IPS-18c (cell line): Measurements from ENCODE around the gene LEFTY1.
A peak's percentile ranks its signal among the peaks of the same experiment; 100 is the strongest.
"Not testable (repeated sequence)": the region's sequence is repeated elsewhere in the genome, so short reads cannot be mapped to it uniquely, and the experiment has no call there.

ENCODE experiments used
- H3K4me3 ChIP-seq: 2 replicates; pipeline ENCODE4 v1.7.0; 2013; ENCODE audit warnings: low read depth, mild to moderate bottlenecking, low read length, moderate library complexity; ENCODE audit not compliant: insufficient read depth
- H3K9me3 ChIP-seq: one replicate; pipeline ENCODE4 v1.6.1; 2013; ENCODE audit warnings: mild to moderate bottlenecking, low read length, moderate library complexity; ENCODE audit not compliant: control insufficient read depth, insufficient read depth

LEFTY1 gene

GRCh38 chr1:225896937-225897549 lies 8.1 kb upstream of the LEFTY1 start:
- Histone ChIP-seq H3K9me3 (no peaks in the 10 kb centered on the region), H3K4me3 (no peak overlapping the region)

GRCh38 chr1:225896494-225896893 lies 7.5 kb upstream of the LEFTY1 start:
- Histone ChIP-seq H3K9me3 (no peaks in the 10 kb centered on the region), H3K4me3 (no peak overlapping the region)

GRCh38 chr1:225892307-225892706 lies 3.4 kb upstream of the LEFTY1 start:
- H3K4me3 ChIP-seq = no peak overlapping the region
- no peaks in the 10 kb centered on the region for H3K9me3 ChIP-seq

DNA sequence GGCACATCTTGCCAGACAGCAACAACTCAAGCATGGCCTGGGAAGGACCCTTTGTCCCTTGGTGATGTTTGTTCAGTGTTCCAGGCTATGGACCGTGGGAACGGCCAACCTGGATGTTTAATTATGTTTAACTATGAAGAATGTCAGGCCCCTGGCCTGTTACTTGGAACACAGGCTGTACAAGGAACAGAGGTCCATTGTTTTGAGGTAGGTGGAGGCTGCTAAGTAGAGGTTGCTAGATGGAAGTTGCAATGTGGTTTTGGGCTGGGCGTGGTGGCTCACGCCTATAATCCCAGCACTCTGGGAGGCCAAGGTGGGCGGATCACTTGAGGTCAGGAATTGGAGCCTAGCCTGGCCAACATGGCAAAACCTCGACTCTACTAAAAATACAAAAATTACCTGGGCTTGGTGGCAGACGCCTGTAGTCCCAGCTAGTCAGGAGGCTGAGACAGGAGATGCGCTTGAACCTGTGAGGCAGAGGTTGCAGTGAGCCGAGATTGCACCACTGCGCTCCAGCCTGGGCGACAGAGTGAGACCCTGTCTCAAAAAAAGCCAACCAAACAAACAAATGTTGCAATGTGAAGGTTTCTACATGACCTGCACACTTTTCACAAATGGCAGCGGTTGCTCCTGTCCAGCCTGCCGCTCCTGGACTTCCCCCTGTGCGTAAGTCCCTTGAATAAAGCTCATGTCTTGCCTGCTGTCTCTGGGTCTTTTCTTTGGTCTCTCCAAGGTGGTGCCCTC lies 2.5 kb upstream of the LEFTY1 start:
- H3K9me3 ChIP-seq = no peaks in the 10 kb centered on the region
- H3K4me3 ChIP-seq = no peak overlapping the region

DNA sequence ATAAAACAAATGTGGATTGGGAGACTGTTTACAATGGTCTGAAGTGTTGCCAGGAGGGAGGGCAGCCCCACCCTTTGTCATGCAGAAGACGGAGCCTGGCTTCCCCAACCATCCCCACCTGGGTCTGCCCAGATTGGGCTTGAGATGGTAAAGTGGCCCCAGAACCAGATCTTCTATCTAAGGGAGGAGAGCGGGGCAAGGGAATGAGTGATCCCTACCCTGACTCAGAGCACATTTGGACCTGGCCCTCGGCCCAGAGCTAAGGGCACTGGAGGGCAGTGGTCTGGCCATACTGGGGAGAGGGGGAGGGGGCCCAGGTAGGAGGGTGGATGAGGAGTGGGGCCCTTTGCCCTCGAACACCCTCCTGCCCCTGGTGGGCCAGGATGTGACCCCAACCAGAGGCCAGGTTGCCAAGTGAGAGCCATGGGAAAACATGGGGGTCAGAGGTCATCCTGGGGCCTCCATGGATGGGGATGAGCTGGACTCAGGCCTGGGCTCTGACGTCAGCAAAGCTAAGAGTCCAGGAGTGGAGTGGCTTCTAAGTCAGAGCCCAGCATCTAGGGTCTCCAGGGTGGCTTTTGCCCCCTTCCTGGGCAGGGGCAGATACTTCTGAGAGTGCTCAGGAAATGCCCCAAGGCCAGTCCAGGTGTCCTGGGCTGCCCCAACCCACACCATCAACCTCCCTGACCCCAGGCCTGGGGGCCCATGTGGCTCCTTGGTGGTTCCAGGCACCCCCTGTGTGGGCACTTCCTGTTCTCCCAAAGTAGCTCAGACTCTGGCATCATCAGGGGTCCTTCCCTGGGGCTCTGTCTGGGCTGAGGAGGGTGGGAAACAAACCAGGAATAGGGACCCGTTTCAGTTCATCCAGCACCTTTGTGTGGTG lies 1.6 kb upstream of the LEFTY1 start:
- H3K4me3 ChIP-seq = no peak overlapping the region
- no peaks in the 10 kb centered on the region for H3K9me3 ChIP-seq

GRCh38 chr1:225889743-225890142 lies 797 bp upstream of the LEFTY1 start:
- Histone ChIP-seq H3K4me3 (no peak overlapping the region), H3K9me3 (no peaks in the 10 kb centered on the region)

- H3K9me3 ChIP-seq = peaks cover 2% of the 10 kb centered on the region
- H3K4me3 ChIP-seq = no peak overlapping the region
Observed at GRCh38 chr1:225888289-225888897, 553 bp downstream of the LEFTY1 start.

- not testable (repeated sequence) for H3K9me3 ChIP-seq, H3K4me3 ChIP-seq
Observed at GRCh38 chr1:225887554-225888288, 1.2 kb downstream of the LEFTY1 start.

- H3K4me3 ChIP-seq = no peak overlapping the region
- peaks cover 2% of the 10 kb centered on the region for H3K9me3 ChIP-seq
Observed at GRCh38 chr1:225887030-225887314, 2.0 kb downstream of the LEFTY1 start.

- no peak overlapping the region for H3K4me3 ChIP-seq
- H3K9me3 ChIP-seq = peaks cover 2% of the 10 kb centered on the region
Observed at GRCh38 chr1:225886159-225887029, 2.6 kb downstream of the LEFTY1 start.

DNA sequence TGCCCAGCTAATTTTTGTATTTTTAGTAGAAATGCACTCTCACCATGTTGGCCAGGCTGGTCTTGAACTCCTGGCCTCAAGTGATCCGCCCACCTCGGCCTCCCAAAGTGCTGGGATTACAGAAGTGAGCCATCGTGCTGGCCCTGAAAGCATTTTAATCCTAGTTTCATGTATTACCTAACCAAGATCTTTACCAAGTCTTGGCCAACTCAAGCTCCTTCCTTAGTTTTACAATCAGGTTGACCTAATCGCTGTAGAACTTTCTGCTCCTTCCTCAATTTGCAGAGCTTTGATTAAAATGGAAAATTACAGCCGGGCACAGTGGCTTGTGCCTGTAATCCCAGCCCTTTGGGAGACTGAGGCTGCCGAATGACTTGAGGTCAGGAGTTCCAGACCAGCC lies 3.6 kb downstream of the LEFTY1 start:
- peaks cover 2% of the 10 kb centered on the region for H3K9me3 ChIP-seq
- no peak overlapping the region for H3K4me3 ChIP-seq

DNA sequence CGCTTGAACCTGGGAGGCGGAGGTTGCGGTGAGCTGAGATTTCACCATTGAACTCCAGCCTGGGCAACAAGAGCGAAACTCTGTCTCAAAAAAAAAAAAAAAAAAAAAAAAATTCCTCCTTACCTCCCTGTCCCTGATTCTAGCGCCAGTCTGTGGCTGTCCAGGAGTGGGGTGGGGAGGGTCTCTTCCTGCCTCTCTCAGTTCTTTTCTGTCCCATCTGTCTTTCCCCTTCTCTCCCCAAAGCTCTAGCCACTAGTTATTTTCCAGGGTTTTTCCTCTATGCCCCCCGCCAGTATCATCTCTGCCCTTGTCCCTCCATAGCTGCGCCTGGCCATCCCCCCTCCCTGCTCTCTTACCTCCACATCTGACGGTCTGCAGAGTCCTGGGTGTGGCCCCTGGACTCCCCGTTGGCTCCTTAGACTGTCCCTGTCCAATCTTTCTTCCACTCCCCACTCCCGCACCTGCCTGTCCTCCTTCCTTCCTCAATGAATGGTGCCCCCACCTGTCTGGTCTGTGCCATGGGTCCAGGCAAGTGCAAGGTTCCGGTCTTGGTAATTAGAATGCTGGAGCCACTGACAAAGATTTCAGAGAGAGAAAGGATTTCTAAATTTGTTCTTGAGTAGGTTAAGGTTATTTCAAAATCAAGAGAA lies 5.2 kb downstream of the LEFTY1 start:
- H3K4me3 ChIP-seq = no peak overlapping the region

GRCh38 chr1:225882694-225883615 lies 6.0 kb downstream of the LEFTY1 start:
- Histone ChIP-seq H3K9me3 (peaks cover 2% of the 10 kb centered on the region), H3K4me3 (peak overlapping the region; percentile 74)

More for the DNA sequence above, 5.2 kb downstream of the LEFTY1 start:
- H3K9me3 ChIP-seq = peaks cover 2% of the 10 kb centered on the region

GRCh38 chr1:225881959-225882693 lies 6.8 kb downstream of the LEFTY1 start, which contains the start of gene TMEM63A:
TSS of gene TMEM63A (minus strand) at chr1:225882380. CDS start at chr1:225877580, 4,800 bp downstream.
- Histone ChIP-seq H3K9me3 (peaks cover 2% of the 10 kb centered on the region), H3K4me3 (peak within 1 kb of the TSS; percentile 74)
